ENCODE data around the gene MRPL58.
"Not testable (repeated sequence)": the region's sequence is repeated elsewhere in the genome, so short reads cannot be mapped to it uniquely, and the experiment has no call there.

MRPL58 gene

GRCh38 chr17:75033346-75034235 lies 21.1 kb downstream of the MRPL58 start:
- peaks cover 4% of the 10 kb centered on the region for H3K36me3 ChIP-seq (replicated peaks)
- peak overlapping the region; percentile 90 for H3K27ac ChIP-seq
- in situ Hi-C loops (cut with HindIII; ENCODE audit: low pct_ligation_motif_present, low sequenced_read_pairs), result no loop called here
- peak overlapping the region; percentile 95 for H3K4me3 ChIP-seq (ENCODE audit: low read depth, low read length)
- no peaks in the 10 kb centered on the region for H3K27me3 ChIP-seq (replicated peaks)
- DNase-seq, result peak; percentile 94
- TF ChIP-seq CTCF (IDR thresholded peaks at IDR 0.05; ENCODE audit: low read depth, low read length, missing control alignments), result no peak

- Histone ChIP-seq H3K27me3 (replicated peaks) (no peaks in the 10 kb centered on the region), H3K27ac (peak overlapping the region; percentile 90), H3K4me3 (ENCODE audit: low read depth, low read length) (peak overlapping the region; percentile 95), H3K36me3 (replicated peaks) (peaks cover 11% of the 10 kb centered on the region)
- DNase-seq, result peak; percentile 87
- peak; percentile 42 for TF ChIP-seq CTCF (IDR thresholded peaks at IDR 0.05; ENCODE audit: low read depth, low read length, missing control alignments)
- in situ Hi-C loops (cut with HindIII; ENCODE audit: low pct_ligation_motif_present, low sequenced_read_pairs), result no loop called here
Measured at GRCh38 chr17:75034236-75034908, 21.9 kb downstream of the MRPL58 start.

- Histone ChIP-seq H3K27me3 (replicated peaks) (no peaks in the 10 kb centered on the region), H3K36me3 (replicated peaks) (peaks cover 27% of the 10 kb centered on the region), H3K27ac (no peak overlapping the region), H3K4me3 (ENCODE audit: low read depth, low read length) (no peak overlapping the region)
- no peak for DNase-seq
- no peak for TF ChIP-seq CTCF (IDR thresholded peaks at IDR 0.05; ENCODE audit: low read depth, low read length, missing control alignments)
- in situ Hi-C loops (cut with HindIII; ENCODE audit: low pct_ligation_motif_present, low sequenced_read_pairs), result no loop called here
Measured at GRCh38 chr17:75036643-75037268, 24.3 kb downstream of the MRPL58 start.

- H3K27ac ChIP-seq, result no peak overlapping the region
- DNase-seq, result no peak
- TF ChIP-seq CTCF (IDR thresholded peaks at IDR 0.05; ENCODE audit: low read depth, low read length, missing control alignments), result no peak
- H3K36me3 ChIP-seq (replicated peaks), result peaks cover 33% of the 10 kb centered on the region
- H3K27me3 ChIP-seq (replicated peaks), result no peaks in the 10 kb centered on the region
- in situ Hi-C loops (cut with HindIII; ENCODE audit: low pct_ligation_motif_present, low sequenced_read_pairs), result no loop called here
- no peak overlapping the region for H3K4me3 ChIP-seq (ENCODE audit: low read depth, low read length)
Measured at GRCh38 chr17:75039238-75039637, 26.8 kb downstream of the MRPL58 start.

- in situ Hi-C loops (cut with HindIII; ENCODE audit: low pct_ligation_motif_present, low sequenced_read_pairs), result no loop called here
- no peak for DNase-seq
- H3K4me3 ChIP-seq (ENCODE audit: low read depth, low read length), result no peak overlapping the region
- no peak overlapping the region for H3K27ac ChIP-seq
- no peak for TF ChIP-seq CTCF (IDR thresholded peaks at IDR 0.05; ENCODE audit: low read depth, low read length, missing control alignments)
- peaks cover 33% of the 10 kb centered on the region for H3K36me3 ChIP-seq (replicated peaks)
- H3K27me3 ChIP-seq (replicated peaks), result no peaks in the 10 kb centered on the region
Measured at GRCh38 chr17:75041656-75042280, 29.3 kb downstream of the MRPL58 start.

- DNase-seq; H3K27me3 ChIP-seq (replicated peaks); in situ Hi-C loops (cut with HindIII; ENCODE audit: low pct_ligation_motif_present, low sequenced_read_pairs); H3K4me3 ChIP-seq (ENCODE audit: low read depth, low read length); H3K27ac ChIP-seq: not testable (repeated sequence)
- peaks cover 28% of the 10 kb centered on the region for H3K36me3 ChIP-seq (replicated peaks)
Measured at GRCh38 chr17:75043789-75044188, 31.3 kb downstream of the MRPL58 start.

Measured in brain microvascular endothelial cell (primary cell).